ENCODE results near the gene TNPO2.

The TNPO2 gene

DNA sequence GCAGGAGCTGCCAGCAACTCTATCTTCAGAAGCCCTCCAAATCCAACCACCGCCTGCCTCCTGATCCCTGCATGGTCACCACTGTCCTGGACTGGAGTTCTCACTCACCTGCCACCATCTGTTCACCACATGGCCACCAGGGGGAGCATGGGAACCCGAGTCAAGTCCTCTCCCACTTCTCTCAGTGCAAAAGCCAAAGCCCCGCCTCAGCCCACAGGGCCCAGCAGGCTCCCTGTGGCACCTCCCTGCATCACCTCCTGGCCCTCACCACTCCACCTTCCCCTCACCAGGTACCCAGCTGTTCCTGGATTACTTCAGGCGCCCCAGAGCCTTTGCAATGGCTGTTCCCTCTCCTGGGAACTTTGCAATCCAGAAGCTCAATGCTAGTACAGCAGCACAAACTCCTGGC lies 47.3 kb downstream of the TNPO2 start:
- DNase-seq (ENCODE audit: low read depth, low spot score), result no peak

DNA sequence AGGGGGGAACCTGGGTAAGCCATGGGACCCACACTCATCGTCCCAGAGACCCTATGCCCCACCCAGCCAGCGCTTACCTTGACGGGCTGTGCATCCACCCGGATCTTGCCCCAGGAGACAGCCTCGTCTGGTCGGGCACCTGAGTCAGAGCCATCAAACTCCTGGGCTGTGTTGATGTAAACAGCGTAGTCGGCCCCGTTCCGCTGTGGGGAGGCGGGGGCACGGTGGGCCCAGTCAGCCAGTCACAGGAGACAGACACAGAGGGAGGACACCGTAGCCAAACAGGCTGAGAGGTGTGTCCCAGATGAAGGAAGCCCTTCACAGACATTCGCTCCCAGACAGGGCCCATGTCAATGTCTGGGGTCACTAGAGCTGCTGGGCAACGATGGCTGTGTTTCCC lies 47.8 kb downstream of the TNPO2 start:
- DNase-seq (ENCODE audit: low read depth, low spot score), result no peak

- DNase-seq (ENCODE audit: low read depth, low spot score), result no peak
Measured at GRCh38 chr19:12675399-12675798, 48.3 kb downstream of the TNPO2 start.

DNA sequence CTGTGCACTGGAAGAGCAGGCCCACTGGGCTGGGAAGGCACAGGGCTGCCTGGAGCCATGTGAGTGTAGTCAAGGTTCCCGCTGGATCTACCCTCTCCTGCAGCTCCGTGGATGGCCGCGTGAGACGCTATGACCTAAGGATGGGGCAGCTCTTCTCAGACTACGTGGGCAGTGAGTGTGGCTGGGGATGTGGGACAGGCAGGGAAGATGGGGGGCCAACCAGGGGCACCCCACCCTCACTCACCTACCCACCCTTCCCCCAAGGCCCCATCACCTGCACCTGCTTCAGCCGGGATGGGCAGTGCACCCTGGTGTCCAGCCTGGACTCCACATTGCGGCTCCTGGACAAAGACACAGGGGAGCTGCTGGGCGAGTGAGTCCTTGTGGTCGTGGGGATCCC lies 51.0 kb downstream of the TNPO2 start:
- DNase-seq (ENCODE audit: low read depth, low spot score), result no peak

DNA sequence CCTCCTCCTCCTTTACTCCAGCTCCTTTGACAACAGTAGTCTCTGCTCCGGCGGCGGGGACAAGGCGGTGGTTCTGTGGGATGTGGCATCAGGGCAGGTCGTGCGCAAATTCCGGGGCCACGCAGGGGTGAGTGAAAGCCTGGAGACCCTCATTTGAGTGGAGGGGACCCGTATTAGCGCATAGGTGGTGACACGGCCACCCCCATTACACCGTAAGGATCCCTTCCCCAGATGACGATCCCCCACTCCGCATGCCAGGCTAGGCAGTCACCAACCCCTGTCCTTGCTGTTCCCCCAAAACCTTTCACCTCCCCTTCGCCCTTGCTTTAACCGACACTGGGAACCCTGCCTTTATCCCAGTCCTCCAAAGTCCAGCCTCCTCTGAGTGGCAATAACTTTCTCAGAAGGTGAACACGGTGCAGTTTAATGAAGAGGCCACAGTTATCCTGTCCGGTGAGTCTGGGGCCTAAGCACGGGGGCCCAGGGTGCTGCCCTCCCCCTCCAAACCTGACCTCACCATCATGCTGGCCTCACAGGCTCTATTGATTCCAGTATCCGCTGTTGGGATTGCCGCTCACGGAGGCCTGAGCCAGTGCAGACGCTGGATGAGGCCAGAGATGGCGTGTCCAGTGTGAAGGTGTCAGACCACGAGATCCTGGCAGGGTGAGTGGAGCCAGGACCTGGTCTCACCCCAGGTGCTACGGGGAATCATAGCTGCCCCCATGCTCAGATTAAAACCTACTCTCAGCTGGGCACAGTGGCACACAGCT lies 53.4 kb downstream of the TNPO2 start:
- DNase-seq (ENCODE audit: low read depth, low spot score), result no peak

- DNase-seq (ENCODE audit: low read depth, low spot score), result peak; percentile 65
Measured at GRCh38 chr19:12669270-12670158, 54.2 kb downstream of the TNPO2 start.

DNA sequence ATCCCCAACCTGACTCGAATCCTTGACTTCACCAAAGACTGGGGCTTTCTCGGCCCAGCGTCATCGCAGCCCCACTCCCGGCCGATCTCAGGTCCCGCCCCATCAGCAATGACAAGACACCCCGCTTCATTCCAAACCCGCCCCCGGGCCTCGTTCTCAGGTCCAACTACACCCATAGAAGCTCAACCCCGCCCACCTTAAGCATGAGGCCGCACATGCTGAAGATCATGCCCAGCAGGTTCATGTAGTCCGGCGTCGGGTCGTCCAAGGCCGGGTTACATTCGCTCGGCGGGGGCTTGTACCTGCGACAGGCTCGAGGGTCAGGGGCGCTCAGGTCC lies 54.8 kb downstream of the TNPO2 start:
- no peak for DNase-seq (ENCODE audit: low read depth, low spot score)

- no peak for DNase-seq (ENCODE audit: low read depth, low spot score)
Measured at GRCh38 chr19:12668346-12668745, 55.4 kb downstream of the TNPO2 start.

- DNase-seq (ENCODE audit: low read depth, low spot score), result no peak
Measured at GRCh38 chr19:12667731-12668302, 55.9 kb downstream of the TNPO2 start.

DNA sequence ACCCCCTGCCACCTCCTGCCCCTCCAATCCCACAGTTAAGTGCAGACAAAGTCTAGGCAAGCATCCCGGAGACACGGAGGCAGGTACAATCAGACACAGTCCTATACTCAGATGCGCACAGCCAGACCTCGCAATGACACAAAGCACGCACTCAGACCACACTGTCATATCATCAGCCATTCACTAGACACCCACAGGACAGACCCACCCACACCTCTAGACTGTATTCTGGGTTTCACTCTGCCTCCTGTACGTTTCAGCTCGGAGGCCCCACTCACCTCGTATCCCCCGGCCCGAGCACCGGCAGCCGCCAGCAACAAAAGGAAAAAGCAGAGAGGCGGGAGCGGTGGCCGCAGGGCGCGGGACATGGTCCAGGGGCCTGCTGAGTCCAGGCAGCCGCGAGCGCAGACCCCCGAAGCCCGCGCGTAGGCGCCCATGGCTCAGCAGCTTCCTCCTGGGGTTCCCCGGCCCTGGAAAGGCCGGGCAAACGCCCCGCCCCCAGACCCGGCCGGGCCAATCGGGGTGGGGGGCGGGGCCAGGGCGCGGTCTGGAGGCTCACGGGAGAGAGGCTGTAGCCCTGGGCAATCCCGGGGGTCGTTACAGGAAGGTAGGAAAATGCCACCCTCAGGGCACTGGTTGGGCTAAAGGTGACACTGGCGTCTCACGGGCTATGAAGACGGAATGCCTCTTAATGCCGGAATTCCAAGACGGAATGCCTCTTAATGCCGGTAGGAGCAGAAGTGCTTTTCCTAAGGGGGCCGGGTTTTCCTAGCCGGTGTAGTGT lies 57.3 kb downstream of the TNPO2 start, which contains the start of the genes MAN2B1 and WDR83:
Gene MAN2B1 (minus strand): TSS at position 478 of the 784 bp plus-strand sequence. CDS start 41 bp downstream, at position 437.
Gene WDR83 (plus strand): TSS at position 543 of the 784 bp plus-strand sequence. CDS start 2,984 bp downstream, outside the sequence.
- DNase-seq (ENCODE audit: low read depth, low spot score), result no peak

DNA sequence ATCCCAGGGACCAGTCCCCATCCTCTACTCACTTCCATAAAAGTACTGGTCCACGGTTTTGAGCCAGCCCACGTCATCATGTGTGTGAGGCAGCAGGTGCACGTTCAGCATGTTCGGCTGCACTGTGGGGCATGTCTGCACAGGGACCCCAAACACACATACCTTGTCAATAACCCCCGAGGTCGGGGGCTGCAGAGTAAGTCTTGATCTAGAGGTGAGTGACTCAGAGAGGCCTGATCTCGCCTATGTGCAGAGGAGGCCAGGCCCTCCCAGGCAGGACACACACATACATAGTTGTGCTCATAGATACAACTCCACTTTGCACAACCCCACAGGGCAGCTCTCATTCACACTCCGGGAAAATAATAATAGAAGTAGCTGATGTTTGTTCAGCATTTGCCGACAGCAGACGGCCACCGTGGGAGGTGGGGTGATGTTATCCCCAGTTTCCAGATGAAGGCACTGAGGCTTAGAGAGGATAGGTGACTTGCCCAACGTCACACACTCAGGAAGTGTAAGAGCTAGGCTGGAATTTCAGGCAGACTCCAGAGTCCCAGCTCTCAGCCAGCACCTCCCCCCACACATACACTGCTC lies 58.0 kb downstream of the TNPO2 start:
- no peak for DNase-seq (ENCODE audit: low read depth, low spot score)

- no peak for DNase-seq (ENCODE audit: low read depth, low spot score)
Measured at GRCh38 chr19:12665281-12665573, 58.5 kb downstream of the TNPO2 start.

- no peak for DNase-seq (ENCODE audit: low read depth, low spot score)
Measured at GRCh38 chr19:12664406-12665280, 59.1 kb downstream of the TNPO2 start.

DNA sequence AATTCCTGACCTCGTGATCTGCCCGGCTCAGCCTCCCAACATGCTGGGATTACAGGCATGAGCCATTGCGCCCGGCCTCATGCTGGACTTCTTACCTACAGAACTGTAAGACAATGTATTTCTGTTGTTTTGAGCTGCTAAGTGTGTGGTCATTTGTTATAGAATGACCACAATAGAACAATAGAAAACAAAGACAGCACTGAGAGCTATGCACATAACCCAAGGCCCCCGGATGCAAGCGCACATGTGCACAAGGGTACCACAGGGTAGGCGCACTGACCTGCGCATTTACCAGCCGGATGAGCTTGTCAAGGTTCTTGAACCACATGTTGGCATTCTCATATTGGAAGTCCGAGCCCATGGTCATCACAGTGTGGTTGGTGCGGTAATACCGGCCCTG lies 62.8 kb downstream of the TNPO2 start:
- DNase-seq (ENCODE audit: low read depth, low spot score), result no peak

DNA sequence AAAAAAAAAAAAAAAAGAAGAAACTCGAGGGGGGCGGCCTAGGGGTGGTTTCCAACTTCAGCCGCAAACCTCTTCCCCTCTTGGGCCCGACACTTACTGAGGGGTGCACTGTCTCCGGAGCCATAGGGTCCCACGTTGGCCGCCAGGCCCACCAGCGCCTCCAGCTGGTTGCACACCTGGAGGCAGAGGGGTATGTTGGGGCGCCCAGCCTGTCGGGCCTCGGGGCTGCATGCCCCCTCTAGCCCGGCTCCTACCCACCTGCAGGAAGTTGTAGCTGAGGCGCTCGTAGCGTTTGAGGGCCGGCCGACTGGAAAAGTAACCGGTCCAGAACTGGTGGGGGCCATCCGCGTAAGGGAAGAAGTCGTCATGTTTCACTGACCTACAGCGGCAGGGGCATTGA lies 65.8 kb downstream of the TNPO2 start:
- DNase-seq (ENCODE audit: low read depth, low spot score), result no peak

GRCh38 chr19:12656899-12657571 lies 66.7 kb downstream of the TNPO2 start:
- DNase-seq (ENCODE audit: low read depth, low spot score), result no peak

GRCh38 chr19:12655546-12655945 lies 68.2 kb downstream of the TNPO2 start:
- DNase-seq (ENCODE audit: low read depth, low spot score), result no peak

DNA sequence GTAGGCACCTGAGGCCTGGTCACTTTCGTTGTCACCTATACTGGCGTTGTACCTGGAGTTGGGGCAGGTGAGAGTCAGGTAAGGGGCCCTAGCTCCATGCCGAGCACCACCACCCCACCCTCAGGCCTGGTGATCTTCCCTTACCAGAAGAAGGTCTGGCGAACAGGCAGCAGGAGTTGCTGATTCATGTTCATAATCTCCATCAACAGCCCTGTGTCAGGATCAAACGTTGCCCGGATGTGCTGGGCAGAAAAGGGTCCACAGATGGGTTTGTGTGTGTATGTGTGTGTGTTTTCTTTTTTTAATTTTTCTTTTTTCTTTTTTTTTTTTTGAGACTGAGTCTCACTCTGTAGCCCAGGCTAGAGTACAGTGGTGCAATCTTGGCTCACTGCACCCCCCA lies 71.5 kb downstream of the TNPO2 start:
- no peak for DNase-seq (ENCODE audit: low read depth, low spot score)

GRCh38 chr19:12649941-12650340 lies 73.8 kb downstream of the TNPO2 start:
- no peak for DNase-seq (ENCODE audit: low read depth, low spot score)

Data from smooth muscle cell of the brain vasculature (primary cell).